ENCODE results near the gene RGR. TPM values are rescaled to one million over a fixed set of nuclear protein-coding genes. Genes with fewer than 3 reads are reported as not detected.

RGR gene
- under 1 TPM in 2 of 4 donors, not detected in 2; 0.13 to 0.34 TPM for polyA plus RNA-seq (ENCODE audit: insufficient read length in 4 of 4)

- no peak for DNase-seq (ENCODE audit: low read depth in 4 of 4, low spot score in 3 of 4)
Observed at GRCh38 chr10:84244651-84245270, at the start of gene RGR. Gene RGR, plus strand, starts transcription at chr10:84245053. Its CDS starts 38 bp downstream, at chr10:84245091.

- no peak for DNase-seq (ENCODE audit: low read depth in 4 of 4, low spot score in 3 of 4)
Observed at GRCh38 chr10:84196083-84196482, 48.8 kb upstream of the RGR start.

GRCh38 chr10:84196941-84197340 lies 47.9 kb upstream of the RGR start:
- no peak for DNase-seq (ENCODE audit: low read depth in 4 of 4, low spot score in 3 of 4)

GRCh38 chr10:84197643-84198042 lies 47.2 kb upstream of the RGR start:
- DNase-seq (ENCODE audit: low read depth in 4 of 4, low spot score in 3 of 4) = no peak

GRCh38 chr10:84198206-84198915 lies 46.5 kb upstream of the RGR start:
- no peak for DNase-seq (ENCODE audit: low read depth in 4 of 4, low spot score in 3 of 4)

GRCh38 chr10:84200537-84201243 lies 44.2 kb upstream of the RGR start:
- DNase-seq (ENCODE audit: low read depth in 4 of 4, low spot score in 3 of 4) = no peak

- no peak for DNase-seq (ENCODE audit: low read depth in 4 of 4, low spot score in 3 of 4)
Observed at GRCh38 chr10:84201244-84201606, 43.6 kb upstream of the RGR start.

GRCh38 chr10:84201682-84202081 lies 43.2 kb upstream of the RGR start:
- DNase-seq (ENCODE audit: low read depth in 4 of 4, low spot score in 3 of 4) = no peak

- DNase-seq (ENCODE audit: low read depth in 4 of 4, low spot score in 3 of 4) = no peak
Observed at GRCh38 chr10:84202349-84202748, 42.5 kb upstream of the RGR start.

GRCh38 chr10:84204122-84204521 lies 40.7 kb upstream of the RGR start:
- no peak for DNase-seq (ENCODE audit: low read depth in 4 of 4, low spot score in 3 of 4)

GRCh38 chr10:84204610-84205009 lies 40.2 kb upstream of the RGR start:
- no peak for DNase-seq (ENCODE audit: low read depth in 4 of 4, low spot score in 3 of 4)

- no peak for DNase-seq (ENCODE audit: low read depth in 4 of 4, low spot score in 3 of 4)
Observed at GRCh38 chr10:84205049-84205852, 39.6 kb upstream of the RGR start.

GRCh38 chr10:84205853-84206525 lies 38.9 kb upstream of the RGR start:
- no peak for DNase-seq (ENCODE audit: low read depth in 4 of 4, low spot score in 3 of 4)

GRCh38 chr10:84208023-84208422 lies 36.8 kb upstream of the RGR start:
- DNase-seq (ENCODE audit: low read depth in 4 of 4, low spot score in 3 of 4) = no peak

- no peak for DNase-seq (ENCODE audit: low read depth in 4 of 4, low spot score in 3 of 4)
Observed at GRCh38 chr10:84211566-84211965, 33.3 kb upstream of the RGR start.

GRCh38 chr10:84212014-84212413 lies 32.8 kb upstream of the RGR start:
- no peak for DNase-seq (ENCODE audit: low read depth in 4 of 4, low spot score in 3 of 4)

GRCh38 chr10:84213076-84213475 lies 31.8 kb upstream of the RGR start:
- no peak for DNase-seq (ENCODE audit: low read depth in 4 of 4, low spot score in 3 of 4)

- no peak for DNase-seq (ENCODE audit: low read depth in 4 of 4, low spot score in 3 of 4)
Observed at GRCh38 chr10:84214046-84214572, 30.7 kb upstream of the RGR start.

GRCh38 chr10:84214612-84215235 lies 30.1 kb upstream of the RGR start:
- DNase-seq (ENCODE audit: low read depth in 4 of 4, low spot score in 3 of 4) = no peak

GRCh38 chr10:84216834-84217233 lies 28.0 kb upstream of the RGR start:
- DNase-seq (ENCODE audit: low read depth in 4 of 4, low spot score in 3 of 4) = no peak

Measured in right renal pelvis (tissue), 4 donors.